Skeletal muscle tissue (tissue), 4 donors: ENCODE measurements around the gene UBN1. TPM values are rescaled to one million over a fixed set of nuclear protein-coding genes. Genes with fewer than 3 reads are reported as not detected.
"Not testable (repeated sequence)": the region's sequence is repeated elsewhere in the genome, so short reads cannot be mapped to it uniquely, and the experiment has no call there.

Experiments
- H3K27ac ChIP-seq: one replicate; pipeline ENCODE4 v1.7.0; 2013; ENCODE audit warnings: mild to moderate bottlenecking, low read depth, low read length, inconsistent platforms
- H3K27me3 ChIP-seq, 3 donors: one replicate each; pipeline ENCODE4 v1.7.0; 2013; ENCODE audit warnings: low read length in 3 of 3; ENCODE audit not compliant: control insufficient read depth in 3 of 3, insufficient read depth in 3 of 3
- H3K36me3 ChIP-seq, 3 donors: one replicate each; pipeline ENCODE4 v1.7.0; 2013; ENCODE audit warnings: low read length in 3 of 3; ENCODE audit not compliant: control insufficient read depth in 3 of 3, insufficient read depth in 3 of 3
- H3K4me1 ChIP-seq, 3 donors: one replicate each; pipeline ENCODE4 v1.7.0; 2013; ENCODE audit warnings: low read length in 3 of 3, mild to moderate bottlenecking in 3 of 3; ENCODE audit not compliant: control insufficient read depth in 3 of 3, insufficient read depth in 3 of 3
- H3K4me3 ChIP-seq, 3 donors: one replicate each; pipeline ENCODE4 v1.7.0; 2013; ENCODE audit warnings: low read length in 3 of 3
- H3K9ac ChIP-seq, 3 donors: one replicate each; pipeline ENCODE4 v1.7.0; 2013; ENCODE audit warnings: low read length in 3 of 3, mild to moderate bottlenecking in 3 of 3, moderate library complexity in 2 of 3, low read depth in 1 of 3
- H3K9me3 ChIP-seq, 3 donors: one replicate each; pipeline ENCODE4 v1.7.0; 2013; ENCODE audit warnings: low read length in 3 of 3; ENCODE audit not compliant: control insufficient read depth in 3 of 3
- total RNA-seq: library from RNA; depleted of rRNA; stranded (reverse); fragments of >200 nt; gene quantifications from one replicate; pipeline ENCODE4 v1.2.3, GENCODE V29; 2014
- donor health status: Osteomylitis.

UBN1 gene
- total RNA-seq, 1 donor from 2014 or later: 11.0 TPM

- peaks cover 0 to 6% (median 2%) of the 10 kb centered on the region in 3 donors for H3K9me3 ChIP-seq
- H3K27ac ChIP-seq: no peak overlapping the region
- H3K4me3 ChIP-seq: no peak overlapping the region
- H3K36me3 ChIP-seq: no peaks in the 10 kb centered on the region
- H3K27me3 ChIP-seq: no peaks in the 10 kb centered on the region
- H3K4me1 ChIP-seq: peaks cover 0 to 9% (median 5%) of the 10 kb centered on the region in 3 donors
- no peak overlapping the region for H3K9ac ChIP-seq
Observed at GRCh38 chr16:4924593-4925292, 77.5 kb downstream of the UBN1 start.

GRCh38 chr16:4925293-4925607 lies 78.0 kb downstream of the UBN1 start:
- no peak overlapping the region for H3K4me3 ChIP-seq
- peaks cover 0 to 6% (median 2%) of the 10 kb centered on the region in 3 donors for H3K9me3 ChIP-seq
- H3K4me1 ChIP-seq: peaks cover 0 to 9% (median 5%) of the 10 kb centered on the region in 3 donors
- H3K9ac ChIP-seq: no peak overlapping the region
- H3K36me3 ChIP-seq: no peaks in the 10 kb centered on the region
- no peaks in the 10 kb centered on the region for H3K27me3 ChIP-seq
- no peak overlapping the region for H3K27ac ChIP-seq

- Histone ChIP-seq H3K36me3 (no peaks in the 10 kb centered on the region), H3K27me3 (no peaks in the 10 kb centered on the region), H3K27ac (no peak overlapping the region), H3K4me1 (peaks cover 0 to 9% (median 5%) of the 10 kb centered on the region in 3 donors), H3K4me3 (no peak overlapping the region), H3K9ac (no peak overlapping the region), H3K9me3 (peaks cover 0 to 6% (median 2%) of the 10 kb centered on the region in 3 donors)
Observed at GRCh38 chr16:4925791-4926190, 78.5 kb downstream of the UBN1 start.

- Histone ChIP-seq H3K4me1 (peaks cover 0 to 9% (median 5%) of the 10 kb centered on the region in 3 donors), H3K27ac (no peak overlapping the region), H3K36me3 (no peaks in the 10 kb centered on the region), H3K9me3 (peaks cover 0 to 6% (median 2%) of the 10 kb centered on the region in 3 donors), H3K27me3 (no peaks in the 10 kb centered on the region), H3K4me3 (no peak overlapping the region), H3K9ac (no peak overlapping the region)
Observed at GRCh38 chr16:4926928-4927327, 79.6 kb downstream of the UBN1 start.

GRCh38 chr16:4927661-4928060 lies 80.4 kb downstream of the UBN1 start:
- Histone ChIP-seq H3K4me1 (peaks cover 0 to 9% (median 5%) of the 10 kb centered on the region in 3 donors), H3K27me3 (no peaks in the 10 kb centered on the region), H3K36me3 (no peaks in the 10 kb centered on the region), H3K9ac (no peak overlapping the region), H3K4me3 (no peak overlapping the region), H3K9me3 (peaks cover 0 to 6% (median 2%) of the 10 kb centered on the region in 3 donors), H3K27ac (no peak overlapping the region)

GRCh38 chr16:4928227-4928626 lies 80.9 kb downstream of the UBN1 start:
- Histone ChIP-seq H3K27ac (no peak overlapping the region), H3K36me3 (no peaks in the 10 kb centered on the region), H3K9me3 (peaks cover 0 to 6% (median 2%) of the 10 kb centered on the region in 3 donors), H3K9ac (no peak overlapping the region), H3K4me1 (peaks cover 0 to 9% (median 5%) of the 10 kb centered on the region in 3 donors), H3K27me3 (no peaks in the 10 kb centered on the region), H3K4me3 (no peak overlapping the region)

GRCh38 chr16:4929619-4930018 lies 82.3 kb downstream of the UBN1 start:
- not testable (repeated sequence) for H3K27me3 ChIP-seq, H3K9ac ChIP-seq, H3K4me1 ChIP-seq, H3K36me3 ChIP-seq, H3K4me3 ChIP-seq, H3K27ac ChIP-seq, H3K9me3 ChIP-seq

- Histone ChIP-seq H3K4me3 (no peak overlapping the region), H3K27me3 (peaks cover 5 to 20% (median 15%) of the 10 kb centered on the region in 3 donors), H3K36me3 (no peaks in the 10 kb centered on the region), H3K9me3 (peaks cover 0 to 6% (median 2%) of the 10 kb centered on the region in 3 donors), H3K27ac (no peak overlapping the region), H3K9ac (no peak overlapping the region), H3K4me1 (peaks cover 11 to 13% (median 13%) of the 10 kb centered on the region in 3 donors)
Observed at GRCh38 chr16:4931381-4931780, 84.1 kb downstream of the UBN1 start.

Other genes starting within 250 kb of the UBN1 start
- gene UBALD1, start 232.6 kb upstream of the UBN1 start, total RNA-seq: 1.0 TPM
- gene MGRN1, start 222.7 kb upstream of the UBN1 start, total RNA-seq: 16.2 TPM
- gene NUDT16L1, start 153.9 kb upstream of the UBN1 start, total RNA-seq: 28.2 TPM
- gene ANKS3, start 113.2 kb upstream of the UBN1 start, total RNA-seq: 15.1 TPM
- 0.52 TPM for gene DNAAF8, start 112.9 kb upstream of the UBN1 start, total RNA-seq
- 6.8 TPM for gene ZNF500, start 80.3 kb upstream of the UBN1 start, total RNA-seq
- gene SEPTIN12, start 59.1 kb upstream of the UBN1 start, total RNA-seq: not detected
- gene SMIM22, start 52.1 kb upstream of the UBN1 start, total RNA-seq: not detected
- 13.0 TPM for gene ROGDI, start 44.8 kb upstream of the UBN1 start, total RNA-seq
- gene GLYR1, start 193 bp upstream of the UBN1 start, total RNA-seq: 25.1 TPM
- 1.6 TPM for gene PPL, start 89.7 kb downstream of the UBN1 start, total RNA-seq
- 1.0 TPM for gene SEC14L5, start 110.8 kb downstream of the UBN1 start, total RNA-seq
- 5.2 TPM for gene NAGPA, start 186.5 kb downstream of the UBN1 start, total RNA-seq
- gene C16orf89, start 218.5 kb downstream of the UBN1 start, total RNA-seq: 2.1 TPM
- gene ALG1, start 224.4 kb downstream of the UBN1 start, total RNA-seq: 13.6 TPM